Ishikawa (cell line): ENCODE measurements around the gene EDC4.

ENCODE experiments used
- EGR1 ChIP-seq: IDR thresholded peaks from 2 replicates; pipeline ENCODE4 v1.6.1; 2012
- REST ChIP-seq: IDR thresholded peaks from 2 replicates; pipeline ENCODE4 v1.6.1; 2012; ENCODE audit warnings: low read depth, mild to moderate bottlenecking
- TAF1 ChIP-seq: IDR thresholded peaks from 2 replicates; pipeline ENCODE4 v1.6.1; 2012; ENCODE audit warnings: low read depth, mild to moderate bottlenecking
- TCF12 ChIP-seq: IDR thresholded peaks from 2 replicates; pipeline ENCODE4 v1.6.1; 2012; ENCODE audit warnings: low read depth

- TF ChIP-seq EGR1 (no peak), TAF1 (no peak), TCF12 (no peak), REST (no peak)
These were observed 9.9 kb upstream of the EDC4 start for GRCh38 chr16:67862623-67863583.
